AG10803 (cell line): ENCODE results near the gene ZNF804A.
"Not testable (repeated sequence)": the region's sequence is repeated elsewhere in the genome, so short reads cannot be mapped to it uniquely, and the experiment has no call there.

Source experiments
- DNase-seq: peaks from one replicate; pipeline ENCODE4 v3.0.0; 2010; ENCODE audit warnings: low read depth
- H3K4me3 ChIP-seq: 2 replicates; pipeline ENCODE4 v1.5.1; 2011; ENCODE audit warnings: mild to moderate bottlenecking, low read length, control low read depth
- CTCF ChIP-seq: conservative IDR thresholded peaks from 2 replicates; pipeline ENCODE4 v1.5.1; 2011; ENCODE audit warnings: mild to moderate bottlenecking, low read length, control low read depth, inconsistent platforms

ZNF804A gene

GRCh38 chr2:184875212-184875611 lies 276.9 kb downstream of the ZNF804A start:
- TF ChIP-seq CTCF: no peak
- no peak overlapping the region for H3K4me3 ChIP-seq
- no peak for DNase-seq

- DNase-seq: peak; percentile 5
Measured at GRCh38 chr2:184875911-184876310, 277.6 kb downstream of the ZNF804A start.

GRCh38 chr2:184877909-184878308 lies 279.6 kb downstream of the ZNF804A start:
- H3K4me3 ChIP-seq: no peak overlapping the region
- no peak for DNase-seq
- TF ChIP-seq CTCF: no peak

More at GRCh38 chr2:184875911-184876310, 277.6 kb downstream of the ZNF804A start:
- TF ChIP-seq CTCF: no peak
- no peak overlapping the region for H3K4me3 ChIP-seq

GRCh38 chr2:184879671-184880070 lies 281.3 kb downstream of the ZNF804A start:
- peak; percentile 10 for DNase-seq
- no peak for TF ChIP-seq CTCF
- no peak overlapping the region for H3K4me3 ChIP-seq

GRCh38 chr2:184886585-184886984 lies 288.3 kb downstream of the ZNF804A start:
- DNase-seq, H3K4me3 ChIP-seq: not testable (repeated sequence)

- no peak for TF ChIP-seq CTCF
- no peak for DNase-seq
- no peak overlapping the region for H3K4me3 ChIP-seq
Measured at GRCh38 chr2:184890311-184890710, 292.0 kb downstream of the ZNF804A start.

- H3K4me3 ChIP-seq: no peak overlapping the region
- no peak for DNase-seq
- no peak for TF ChIP-seq CTCF
Measured at GRCh38 chr2:184904991-184905390, 306.7 kb downstream of the ZNF804A start.

GRCh38 chr2:184906160-184906559 lies 307.8 kb downstream of the ZNF804A start:
- no peak for DNase-seq
- no peak for TF ChIP-seq CTCF
- H3K4me3 ChIP-seq: no peak overlapping the region
